GM21447 (cell line): ENCODE measurements around the gene TRPM2.

Source experiments
- ATAC-seq: cut with Tn5 transposase; IDR thresholded peaks from one replicate; pipeline ENCODE4 v1.9.1; 2021; ENCODE audit not compliant: unreplicated experiment

Gene TRPM2

DNA sequence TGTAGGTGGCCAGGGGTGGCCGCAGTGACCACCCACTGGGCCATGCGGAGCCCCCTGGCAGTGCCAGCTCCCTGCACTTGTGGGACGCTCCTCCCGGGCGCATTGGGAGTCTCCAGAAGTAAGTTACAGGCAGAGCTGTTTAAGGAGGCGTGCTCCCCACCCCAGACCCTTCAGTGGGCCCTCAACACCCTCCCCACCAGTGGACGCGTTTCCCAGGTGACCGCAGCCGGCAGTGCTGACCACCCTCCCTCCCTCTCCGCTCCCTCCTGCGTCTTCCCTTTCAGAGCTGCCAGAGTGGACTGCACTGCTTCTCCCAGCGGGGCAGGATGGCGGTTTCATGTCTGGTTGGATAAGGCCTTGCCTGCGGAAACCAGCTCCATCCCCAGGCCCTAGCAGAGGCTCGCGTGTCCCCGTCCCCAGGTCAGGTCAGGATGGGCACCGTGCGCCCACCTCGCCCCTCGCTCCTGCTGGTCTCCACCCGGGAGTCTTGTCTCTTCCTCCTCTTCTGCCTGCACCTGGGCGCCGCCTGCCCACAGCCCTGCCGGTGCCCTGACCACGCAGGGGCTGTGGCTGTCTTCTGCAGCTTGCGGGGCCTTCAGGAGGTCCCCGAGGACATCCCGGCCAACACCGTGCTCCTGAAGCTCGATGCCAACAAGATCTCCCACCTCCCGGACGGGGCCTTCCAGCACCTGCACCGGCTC is 102.9 kb downstream of the TRPM2 start:
- no peak for ATAC-seq

DNA sequence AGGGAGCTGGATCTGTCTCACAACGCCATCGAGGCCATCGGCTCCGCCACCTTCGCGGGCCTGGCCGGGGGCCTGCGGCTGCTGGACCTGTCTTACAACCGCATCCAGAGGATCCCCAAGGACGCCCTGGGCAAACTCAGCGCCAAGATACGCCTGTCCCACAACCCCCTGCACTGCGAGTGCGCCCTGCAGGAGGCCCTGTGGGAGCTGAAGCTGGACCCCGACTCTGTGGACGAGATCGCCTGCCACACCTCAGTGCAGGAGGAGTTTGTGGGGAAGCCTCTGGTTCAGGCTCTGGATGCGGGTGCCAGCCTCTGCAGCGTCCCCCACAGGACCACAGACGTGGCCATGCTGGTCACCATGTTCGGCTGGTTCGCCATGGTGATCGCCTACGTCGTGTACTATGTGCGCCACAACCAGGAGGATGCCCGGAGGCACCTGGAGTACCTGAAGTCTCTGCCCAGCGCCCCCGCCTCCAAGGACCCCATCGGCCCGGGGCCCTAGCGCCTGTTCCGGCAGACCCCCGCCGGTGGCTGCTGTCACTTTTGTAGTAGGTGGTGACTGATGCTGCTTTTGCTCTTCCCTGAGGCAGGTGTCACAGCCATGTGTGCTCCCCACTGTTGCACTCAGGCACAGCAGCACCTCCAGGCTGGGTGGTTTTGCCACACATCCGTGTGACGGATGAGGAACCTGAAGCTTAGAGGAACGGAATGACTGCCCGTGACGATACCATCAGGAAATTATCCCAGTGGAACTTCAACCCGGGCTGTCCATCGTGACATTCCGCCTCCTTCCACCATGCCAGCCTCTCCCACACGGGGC is 103.7 kb downstream of the TRPM2 start:
- ATAC-seq = no peak

DNA sequence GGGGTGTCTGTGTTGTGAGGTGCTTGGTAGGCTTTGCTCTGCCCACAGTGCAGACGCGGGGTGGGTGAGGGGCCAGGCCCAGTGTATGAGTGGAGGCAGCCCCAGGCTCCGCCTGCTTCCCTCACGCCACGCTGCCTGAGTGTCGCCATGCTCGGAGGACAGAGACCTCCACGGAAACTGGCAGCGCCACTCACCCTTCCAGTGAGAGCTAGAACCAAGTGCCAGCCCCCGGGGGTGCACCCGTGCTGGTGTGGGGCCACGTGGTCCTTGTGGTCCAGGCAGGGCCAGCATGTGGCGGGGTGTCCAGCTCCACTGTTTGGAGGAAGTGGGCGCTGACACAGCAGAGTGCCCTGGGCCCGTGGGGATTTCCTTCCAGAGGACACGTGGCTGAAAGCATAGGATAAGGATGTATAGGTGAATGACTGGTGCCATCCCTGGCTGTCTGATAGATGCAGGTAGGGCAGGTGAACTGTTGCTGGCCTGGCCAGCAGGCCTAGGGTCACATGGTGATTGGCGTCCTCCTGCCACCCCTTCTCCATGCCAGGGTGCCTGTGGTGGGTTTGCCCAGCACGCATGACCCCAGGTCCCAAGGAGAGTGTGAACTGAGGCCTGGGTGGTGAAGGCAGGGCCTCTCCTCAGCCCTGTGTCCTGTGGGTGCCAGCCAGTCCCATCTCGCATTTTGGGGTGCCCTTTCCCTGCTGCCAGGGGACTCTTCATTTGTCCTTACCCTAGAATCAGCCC is 105.7 kb downstream of the TRPM2 start:
- no peak for ATAC-seq

DNA sequence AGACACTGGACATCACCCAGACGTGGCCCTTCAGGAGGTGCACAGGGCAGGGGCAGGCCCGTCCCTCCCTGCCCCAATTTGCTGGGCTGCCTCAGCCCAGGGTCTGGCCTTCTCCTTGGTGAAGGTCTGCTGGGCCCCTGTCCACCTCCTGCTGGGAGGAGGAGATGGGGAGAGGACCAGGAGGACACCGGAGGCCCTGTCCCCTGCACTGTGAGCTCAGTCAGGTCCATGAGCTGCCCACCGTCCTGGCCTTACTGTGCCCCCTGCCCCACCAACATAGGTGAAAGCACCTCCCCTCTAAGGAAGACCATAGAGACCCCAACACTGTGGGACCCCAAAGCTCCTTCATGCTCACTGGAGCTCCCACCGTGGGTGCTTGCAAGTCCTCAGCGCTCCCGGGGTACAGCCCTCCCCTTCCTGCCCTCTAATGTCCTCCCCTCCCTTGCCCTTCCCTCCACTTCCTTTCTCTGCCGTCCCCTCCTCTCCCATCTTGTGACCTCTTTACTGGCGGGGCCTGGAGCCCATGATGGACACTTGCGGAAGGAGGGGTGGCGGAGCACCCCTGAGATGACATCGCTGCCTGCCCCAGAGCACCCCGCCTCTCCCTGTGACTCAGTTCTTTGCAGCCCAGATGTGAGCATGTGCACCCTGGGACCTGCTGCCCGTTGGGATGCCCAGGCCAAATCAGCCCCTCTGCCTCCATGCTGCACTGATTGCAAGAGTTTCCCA is 106.5 kb downstream of the TRPM2 start:
- no peak for ATAC-seq

DNA sequence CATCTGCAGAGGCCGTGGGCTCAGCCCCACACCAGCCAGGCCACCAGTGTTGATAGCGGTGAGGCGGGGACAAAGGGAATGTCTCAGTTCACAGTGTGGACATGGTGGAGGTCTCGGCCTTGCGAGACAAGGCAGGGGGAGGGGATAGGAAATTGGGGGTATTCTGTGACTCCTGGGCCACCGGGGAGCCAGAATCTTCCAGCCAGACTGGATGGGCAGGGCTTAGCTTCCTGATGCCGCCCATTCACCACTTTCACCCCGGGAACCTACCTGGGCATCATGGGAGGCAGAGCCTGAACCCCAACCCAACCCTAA is 107.0 kb downstream of the TRPM2 start:
- ATAC-seq = no peak

DNA sequence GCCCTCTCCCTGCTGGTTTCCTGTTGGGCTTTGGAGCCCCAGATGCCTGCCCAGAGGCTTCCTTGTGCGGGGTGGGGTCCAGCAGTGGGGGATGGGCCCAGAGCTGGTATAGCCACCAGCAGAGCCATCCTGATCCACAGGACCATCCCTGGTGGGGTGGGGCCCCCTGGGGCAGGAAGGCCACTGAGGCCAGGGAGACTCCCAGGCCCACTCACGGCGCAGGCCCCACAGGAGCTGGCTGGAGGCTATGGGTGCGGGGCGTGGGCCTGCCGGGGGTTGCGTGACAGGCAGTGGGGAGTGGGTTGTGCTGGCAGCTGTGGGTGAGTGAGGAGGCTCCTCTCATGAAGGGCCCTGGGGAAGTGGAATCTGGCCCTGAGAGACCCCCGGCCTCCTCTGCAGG is 107.6 kb downstream of the TRPM2 start:
- no peak for ATAC-seq

DNA sequence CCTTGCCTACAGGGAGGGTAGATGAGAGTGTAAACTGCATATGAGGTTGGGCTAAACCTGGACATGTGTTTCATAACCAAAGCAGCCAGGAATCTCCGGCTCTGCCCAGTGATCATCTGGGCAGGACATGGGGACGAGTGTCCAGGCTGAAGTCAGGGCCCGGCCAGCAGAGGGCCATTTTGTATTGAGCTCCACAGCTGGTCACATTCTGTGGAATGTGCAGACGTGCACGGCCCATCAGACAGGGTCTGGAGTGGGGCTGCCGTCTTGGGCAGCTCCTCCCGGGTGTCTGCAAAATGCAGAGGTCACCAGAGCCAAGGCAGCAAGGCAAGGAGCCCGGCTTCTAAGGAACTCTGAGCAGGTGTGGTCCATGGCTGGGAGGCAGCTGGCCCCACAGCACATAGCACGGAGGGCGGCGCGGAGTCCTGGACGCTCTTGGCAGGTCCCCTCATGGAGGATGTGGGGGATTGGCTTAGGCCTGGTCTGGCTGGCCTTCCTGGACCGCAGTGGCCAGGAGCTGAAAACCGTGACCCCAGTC is 108.1 kb downstream of the TRPM2 start:
- no peak for ATAC-seq

DNA sequence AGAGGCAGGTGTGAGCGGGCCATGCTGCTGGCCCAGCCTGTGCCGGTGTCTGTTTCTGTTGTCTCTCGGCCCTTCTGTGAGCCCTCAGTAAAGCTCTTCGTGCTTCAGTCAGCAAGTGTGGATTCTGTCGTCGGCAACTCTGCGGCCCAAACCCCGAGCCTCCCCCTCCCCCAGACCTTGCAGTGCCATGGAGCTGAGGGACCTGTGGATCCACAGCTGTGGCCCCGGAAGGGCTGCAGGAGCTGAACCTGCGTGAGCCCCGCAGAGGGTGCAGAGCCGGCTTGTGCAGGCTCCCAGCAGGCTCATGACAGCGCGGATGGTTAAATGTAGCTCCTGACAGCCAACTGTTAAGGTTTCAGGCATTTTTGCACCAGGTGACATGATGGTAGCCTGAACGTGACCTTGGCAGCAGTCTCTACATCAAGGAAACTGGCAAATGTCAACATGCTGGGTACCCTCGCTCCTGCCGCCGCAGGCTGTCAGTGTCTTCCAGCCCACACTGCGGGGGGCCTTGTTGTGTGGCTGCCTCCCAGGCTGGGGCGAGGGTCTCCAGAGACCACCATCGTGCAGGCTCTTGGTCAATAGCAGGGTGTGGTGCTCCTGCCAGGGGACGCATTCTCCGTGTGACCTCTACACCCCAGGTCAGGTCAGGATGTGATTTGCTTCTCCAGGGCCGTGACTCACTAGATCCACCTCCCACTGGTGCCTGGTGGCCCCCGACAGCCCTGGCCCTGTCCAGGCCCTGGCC is 108.8 kb downstream of the TRPM2 start:
- no peak for ATAC-seq

DNA sequence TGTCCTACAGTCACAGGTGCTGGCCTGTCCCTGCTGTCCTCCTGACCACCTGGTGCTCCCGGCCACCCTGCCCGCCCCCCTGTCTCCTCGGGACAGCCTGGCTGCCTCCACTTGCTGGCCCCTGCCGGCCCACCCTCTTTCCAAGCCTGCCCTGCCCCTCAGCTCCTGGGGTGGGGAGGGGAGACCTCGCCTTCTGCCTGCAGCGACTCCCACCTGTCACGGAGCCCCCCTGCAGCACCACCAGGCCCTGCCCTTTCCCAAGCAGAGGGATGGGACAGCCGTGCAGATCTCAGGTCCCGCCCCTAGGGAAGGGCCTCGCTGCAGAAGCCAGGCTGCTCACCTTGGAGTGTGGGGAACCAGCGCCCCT is 109.4 kb downstream of the TRPM2 start:
- ATAC-seq = no peak

DNA sequence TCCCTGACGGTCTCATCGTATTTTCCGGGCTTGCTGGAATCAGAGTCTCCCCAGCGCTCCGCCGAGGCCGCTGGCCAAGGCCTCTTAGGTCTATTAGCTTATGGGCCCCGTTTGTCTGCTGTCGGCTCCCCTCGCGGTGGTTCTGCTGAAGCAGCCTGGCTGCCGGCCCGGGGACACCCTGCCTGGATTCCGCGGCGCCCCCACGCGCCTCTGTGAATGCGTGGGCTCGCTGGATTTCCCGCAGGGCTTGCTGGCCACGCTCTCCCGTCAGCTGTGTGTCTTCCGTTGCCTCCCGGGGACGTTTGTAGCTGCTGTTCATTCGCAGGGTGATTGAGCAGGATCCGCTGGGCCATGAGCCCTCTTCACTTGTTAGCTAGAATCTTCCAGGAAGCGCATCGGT is 110.3 kb downstream of the TRPM2 start:
- no peak for ATAC-seq

DNA sequence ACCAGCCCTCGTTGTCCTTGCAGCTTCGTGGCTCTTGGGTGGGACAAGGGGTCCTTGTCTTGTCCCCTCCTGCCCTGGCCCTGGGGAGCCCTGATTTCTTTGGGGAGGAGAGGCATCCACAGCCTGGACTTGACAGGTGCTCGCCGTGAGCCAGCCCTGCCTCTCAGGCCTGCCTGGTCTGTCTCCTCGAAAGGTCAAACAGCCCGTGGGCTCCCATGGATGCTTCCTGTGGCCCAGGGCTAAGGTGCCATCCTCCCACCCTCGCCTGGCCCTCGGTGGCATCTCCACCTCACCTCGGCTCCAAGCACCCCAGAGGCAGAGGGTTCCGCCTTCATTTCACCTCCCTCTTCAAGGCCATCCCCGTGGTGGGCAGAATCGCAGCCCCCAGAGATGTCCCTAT is 110.9 kb downstream of the TRPM2 start:
- ATAC-seq = no peak

DNA sequence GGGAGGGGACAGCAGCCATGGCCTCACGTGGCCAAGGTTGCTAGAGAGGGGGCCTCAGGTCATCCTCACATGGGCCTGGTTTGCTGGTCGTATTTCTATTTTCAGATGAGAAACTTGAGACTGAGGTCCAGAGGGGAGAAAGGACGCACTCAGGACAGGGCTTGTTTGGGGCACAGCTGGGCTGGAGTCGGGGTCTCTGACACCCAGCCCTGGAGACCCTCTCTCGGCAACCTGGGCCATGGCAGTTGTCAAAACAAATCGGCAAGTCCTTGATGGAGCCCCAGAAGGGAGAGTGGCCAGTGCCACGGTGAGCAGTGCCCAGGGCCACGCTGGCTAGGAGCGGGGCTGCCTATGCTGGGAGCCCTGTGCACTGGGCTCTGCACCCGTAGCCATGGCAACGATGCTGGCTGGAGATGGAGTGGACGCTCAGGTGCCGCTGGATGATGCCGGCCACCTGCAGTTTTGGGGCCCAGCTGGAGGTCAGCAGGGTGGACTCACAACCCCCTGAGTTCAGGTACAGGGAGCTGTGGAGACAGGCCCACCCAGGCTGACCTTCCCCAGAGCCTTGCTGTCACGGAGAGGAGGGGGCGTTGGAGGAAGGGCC is 113.0 kb downstream of the TRPM2 start:
- no peak for ATAC-seq

DNA sequence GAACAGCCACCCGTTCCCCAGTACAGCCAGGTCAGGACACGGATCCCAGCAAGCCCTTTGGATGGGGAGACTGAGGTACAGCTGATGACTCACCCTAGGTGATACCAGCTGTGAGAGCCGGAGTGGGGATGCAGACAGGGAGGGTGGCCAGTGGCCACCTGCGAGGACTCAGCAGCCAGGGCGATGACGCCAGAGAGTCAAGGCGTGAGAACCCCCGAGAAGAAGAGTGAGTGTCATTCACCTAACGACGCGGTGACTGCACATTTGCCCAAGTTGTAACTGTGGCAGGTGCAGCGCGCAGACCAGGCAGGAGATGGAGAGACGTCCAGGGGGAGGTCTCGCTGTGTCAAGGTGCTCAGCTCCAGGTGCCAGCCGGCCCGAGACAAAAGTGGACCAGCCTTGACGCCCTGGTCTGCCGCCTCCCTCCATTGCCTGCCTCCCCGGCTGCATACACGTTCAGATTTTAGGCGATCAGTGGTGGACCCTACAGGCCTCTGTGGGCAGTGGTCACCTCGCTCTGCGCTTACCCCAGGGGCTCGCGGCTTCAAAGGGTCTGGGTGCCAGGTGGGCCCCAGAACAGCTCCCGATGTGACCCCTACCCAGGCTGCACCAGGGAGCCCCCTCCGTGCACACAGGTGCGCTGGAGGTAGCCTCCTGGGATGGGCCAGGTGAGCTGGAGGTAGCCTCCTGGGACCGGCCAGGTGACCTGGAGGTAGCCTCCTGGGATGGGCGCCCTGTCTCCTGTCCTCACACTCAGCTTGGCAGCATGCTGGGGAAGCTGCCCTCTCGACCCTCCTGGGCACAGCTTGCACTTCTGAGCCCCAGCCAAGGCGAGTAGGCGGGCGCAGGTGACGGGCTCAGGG is 113.8 kb downstream of the TRPM2 start:
- no peak for ATAC-seq

DNA sequence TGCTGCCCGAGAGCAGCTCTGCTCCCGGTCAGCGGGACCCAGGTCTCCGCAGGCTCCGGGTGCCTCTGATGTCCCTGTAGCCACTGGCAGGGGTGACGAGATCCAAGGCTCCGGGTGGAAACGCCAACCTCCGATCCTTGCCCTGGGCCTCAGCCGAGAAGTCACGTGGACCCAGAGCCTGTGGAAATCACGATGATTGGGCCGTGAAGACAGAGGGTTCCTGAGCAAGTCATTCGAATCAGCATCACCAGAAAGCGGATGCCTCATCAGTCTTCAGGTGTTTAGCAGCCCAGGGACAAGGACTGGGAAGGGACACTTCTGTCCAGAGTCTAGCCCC is 114.4 kb downstream of the TRPM2 start:
- ATAC-seq = no peak

DNA sequence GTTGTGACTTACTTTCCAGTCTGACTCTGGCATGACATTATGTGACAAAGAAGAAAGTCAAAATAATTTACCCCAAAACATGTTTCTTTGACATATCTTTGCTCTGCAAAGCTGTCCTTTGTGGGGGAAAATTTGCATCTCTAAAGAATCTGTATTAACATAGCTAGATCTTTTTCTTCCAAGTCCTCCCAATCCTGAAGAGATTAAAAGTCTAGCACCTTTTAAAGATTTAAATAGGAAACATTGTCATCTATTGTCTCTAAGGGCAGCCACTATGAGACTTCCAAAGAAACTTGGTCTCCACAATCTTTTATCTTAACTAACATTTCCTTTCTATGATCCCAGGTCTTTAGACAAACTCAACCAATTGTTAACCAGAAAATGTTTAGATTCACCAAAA is 117.9 kb downstream of the TRPM2 start:
- no peak for ATAC-seq

DNA sequence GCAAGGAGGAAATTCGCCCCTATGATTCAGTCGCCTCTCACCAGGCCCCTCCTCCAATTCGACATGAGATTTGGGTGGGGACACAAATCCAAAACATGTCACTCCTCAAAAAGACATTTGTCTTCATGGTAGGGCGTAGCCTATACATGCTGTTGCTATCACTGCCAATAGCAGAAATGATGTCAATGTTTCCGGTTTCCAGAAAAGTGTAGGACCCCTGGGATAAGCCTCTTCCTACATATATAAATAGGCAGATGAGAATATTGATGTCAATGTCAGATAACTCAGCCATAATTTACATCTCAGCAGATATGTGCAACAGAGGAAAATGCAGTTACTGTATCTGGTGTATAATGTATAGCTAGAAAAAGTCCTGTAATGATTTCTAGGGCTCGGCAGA is 118.6 kb downstream of the TRPM2 start:
- ATAC-seq = no peak

DNA sequence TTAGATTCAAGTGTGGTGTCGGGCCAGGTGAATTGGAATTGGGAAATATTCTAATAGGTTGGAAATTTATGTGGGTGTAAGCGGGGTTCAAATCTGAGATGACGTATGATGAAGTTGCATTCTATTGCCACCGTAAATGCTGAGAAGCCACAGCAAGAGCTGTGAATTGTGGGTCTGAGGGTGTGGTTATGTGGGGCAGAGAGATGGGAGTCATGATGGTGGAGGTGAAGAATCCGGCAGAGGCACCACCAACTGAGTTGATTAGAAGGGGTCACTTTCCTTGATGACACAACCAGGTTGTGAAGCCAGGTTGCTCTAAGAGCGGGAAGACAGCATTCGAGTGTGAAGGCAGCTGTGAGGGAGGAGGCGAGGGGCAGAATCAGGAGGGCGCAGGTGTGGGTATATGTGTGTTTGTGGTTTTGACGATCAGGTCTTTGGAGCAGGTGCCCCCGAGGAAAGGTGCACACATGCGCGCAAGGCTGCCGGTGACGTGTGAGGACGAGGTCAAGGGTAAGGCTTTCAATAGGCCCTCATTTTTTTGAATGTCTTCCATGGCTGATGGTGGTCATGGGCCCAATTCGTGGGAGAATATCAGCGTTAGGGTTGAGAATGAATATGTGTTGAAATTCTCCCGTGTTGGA is 120.6 kb downstream of the TRPM2 start:
- no peak for ATAC-seq

DNA sequence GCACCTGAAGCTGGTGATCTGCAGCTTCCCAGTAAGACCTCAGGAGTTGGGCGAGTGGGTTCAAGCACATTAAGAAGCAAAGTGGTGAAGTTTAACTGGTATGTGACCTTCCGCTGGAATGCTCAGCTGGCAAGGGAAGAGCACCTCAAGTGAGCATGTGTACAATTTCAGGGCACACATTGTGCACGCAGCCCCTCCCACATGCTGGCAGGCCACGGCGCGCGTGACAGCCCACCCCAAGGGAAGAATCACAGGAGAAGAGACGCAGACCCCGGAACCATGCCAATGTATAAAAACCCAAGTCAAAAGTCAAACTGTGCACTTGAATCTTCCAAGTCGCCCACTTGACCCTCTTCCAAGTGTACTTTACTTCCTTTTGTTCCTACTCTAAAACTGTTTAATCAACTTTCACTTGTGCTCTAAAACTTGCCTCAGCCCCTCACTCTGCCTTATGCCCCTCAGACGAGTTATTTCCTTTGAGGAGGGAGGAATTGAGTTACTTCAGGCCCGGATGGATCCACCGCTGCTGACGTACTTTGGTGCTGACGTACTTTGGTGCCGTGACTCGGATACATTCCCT is 121.9 kb downstream of the TRPM2 start:
- no peak for ATAC-seq
